Lung (tissue), 12 donors: Measurements from ENCODE around the gene PMEL. TPM values are rescaled to one million over a fixed set of nuclear protein-coding genes. Genes with fewer than 3 reads are reported as not detected.

ENCODE experiments used
- ATAC-seq: fragments of 200-7000 bp; cut with Tn5 transposase; one replicate; pipeline ENCODE4 v1.9.1; 2020; ENCODE audit warnings: moderate number of reproducible peaks; ENCODE audit not compliant: insufficient read depth, low FRiP score
- DNase-seq, 3 donors: peaks; one replicate each; pipeline ENCODE4 v3.0.0-alpha.2; 2013 to 2017
- H3K27ac ChIP-seq, 2 donors: one replicate each; pipeline ENCODE4 v1.5.1; 2013; ENCODE audit warnings: mild to moderate bottlenecking in 2 of 2, moderate library complexity in 2 of 2, control low read depth in 1 of 2, inconsistent platforms in 1 of 2, low read depth in 1 of 2, low read length in 1 of 2
- H3K27me3 ChIP-seq, 3 donors: one replicate each; pipeline ENCODE4 v1.5.1; 2013; ENCODE audit warnings: low read length in 2 of 3; ENCODE audit not compliant: control insufficient read depth in 3 of 3, insufficient read depth in 3 of 3
- H3K36me3 ChIP-seq, 4 donors: one replicate each; pipeline ENCODE4 v1.5.1; 2013; ENCODE audit warnings: low read length in 4 of 4, mild to moderate bottlenecking in 1 of 4, moderate library complexity in 1 of 4; ENCODE audit not compliant: control insufficient read depth in 4 of 4, insufficient read depth in 4 of 4
- H3K4me1 ChIP-seq, 5 donors: one replicate each; pipeline ENCODE4 v1.5.1; 2013; ENCODE audit warnings: low read length in 5 of 5, mild to moderate bottlenecking in 2 of 5, moderate library complexity in 1 of 5; ENCODE audit not compliant: control insufficient read depth in 5 of 5, insufficient read depth in 5 of 5
- H3K4me3 ChIP-seq: one replicate; pipeline ENCODE4 v1.5.1; 2013; ENCODE audit warnings: mild to moderate bottlenecking, control low read depth, moderate library complexity
- H3K9ac ChIP-seq, 2 donors: one replicate each; pipeline ENCODE4 v1.5.1; 2013; ENCODE audit warnings: low read length in 2 of 2, control low read depth in 1 of 2; ENCODE audit not compliant: insufficient read depth in 1 of 2
- H3K9me3 ChIP-seq, 4 donors: one replicate each; pipeline ENCODE4 v1.5.1; 2013; ENCODE audit warnings: low read length in 3 of 4, mild to moderate bottlenecking in 1 of 4, moderate library complexity in 1 of 4; ENCODE audit not compliant: control insufficient read depth in 4 of 4, insufficient read depth in 3 of 4
- WGBS, 2 donors: extraction: QIAGEN DNeasy Blood & Tissue Kit; methylation state at CpG; one replicate each; pipeline ENCODE4 v1.1.7; 2013; 5-methylcytosine and 5-hydroxymethylcytosine counted together
- polyA plus RNA-seq, 2 donors: library from polyadenylated mRNA; stranded (reverse); fragments of 200-250 nt; gene quantifications; one replicate each; pipeline ENCODE4 v1.2.1, GENCODE V29; 2013
- total RNA-seq, 2 donors: library from RNA; depleted of rRNA in 1 of 2; stranded (reverse); fragments of >200 nt in 1 of 2; gene quantifications; one replicate each; pipeline ENCODE4 v1.2.1, GENCODE V29; 2014 to 2021
- TF ChIP-seq, protein P1 (sequence below): IDR thresholded peaks from 2 replicates; pipeline ENCODE4 v1.5.1; 2012; ENCODE audit warnings: mild to moderate bottlenecking; ENCODE audit errors: control extremely low read depth, extremely low read depth
- donor health status: control.
- donor health status: control.
- donor health status: Bipolar disorder and iron deficiency.
- donor health status: healthy.
- donor health status: DM: yes; HTN: yes; CAD: no.

PMEL gene
- total and polyA plus RNA-seq, 4 donors, result 0.43 to 1.7 (median 1.1) TPM

- Histone ChIP-seq H3K9me3 (no peaks in the 10 kb centered on the region), H3K4me1 (peaks cover 0 to 24% (median 10%) of the 10 kb centered on the region in 5 donors), H3K27me3 (no peaks in the 10 kb centered on the region), H3K27ac (peak overlapping the region in 1 of 2 donors; percentile 17), H3K4me3 (no peak overlapping the region), H3K9ac (no peak overlapping the region), H3K36me3 (no peaks in the 10 kb centered on the region)
- peak; percentile 35 to 49 (median 36) for DNase-seq
- ATAC-seq, result no peak
- WGBS, 2 donors, result 60 to 78% methylated on average over 26 of the region's 26 CpGs
- TF ChIP-seq, protein P1, sequence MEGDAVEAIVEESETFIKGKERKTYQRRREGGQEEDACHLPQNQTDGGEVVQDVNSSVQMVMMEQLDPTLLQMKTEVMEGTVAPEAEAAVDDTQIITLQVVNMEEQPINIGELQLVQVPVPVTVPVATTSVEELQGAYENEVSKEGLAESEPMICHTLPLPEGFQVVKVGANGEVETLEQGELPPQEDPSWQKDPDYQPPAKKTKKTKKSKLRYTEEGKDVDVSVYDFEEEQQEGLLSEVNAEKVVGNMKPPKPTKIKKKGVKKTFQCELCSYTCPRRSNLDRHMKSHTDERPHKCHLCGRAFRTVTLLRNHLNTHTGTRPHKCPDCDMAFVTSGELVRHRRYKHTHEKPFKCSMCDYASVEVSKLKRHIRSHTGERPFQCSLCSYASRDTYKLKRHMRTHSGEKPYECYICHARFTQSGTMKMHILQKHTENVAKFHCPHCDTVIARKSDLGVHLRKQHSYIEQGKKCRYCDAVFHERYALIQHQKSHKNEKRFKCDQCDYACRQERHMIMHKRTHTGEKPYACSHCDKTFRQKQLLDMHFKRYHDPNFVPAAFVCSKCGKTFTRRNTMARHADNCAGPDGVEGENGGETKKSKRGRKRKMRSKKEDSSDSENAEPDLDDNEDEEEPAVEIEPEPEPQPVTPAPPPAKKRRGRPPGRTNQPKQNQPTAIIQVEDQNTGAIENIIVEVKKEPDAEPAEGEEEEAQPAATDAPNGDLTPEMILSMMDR, result no peak
Measured at GRCh38 chr12:55935738-55936151, 30.1 kb downstream of the PMEL start.

- Histone ChIP-seq H3K4me3 (no peak overlapping the region), H3K27me3 (no peaks in the 10 kb centered on the region), H3K36me3 (no peaks in the 10 kb centered on the region), H3K9ac (no peak overlapping the region), H3K27ac (no peak overlapping the region), H3K4me1 (peaks cover 0 to 21% (median 8%) of the 10 kb centered on the region in 5 donors), H3K9me3 (no peaks in the 10 kb centered on the region)
- DNase-seq (no peak), ATAC-seq (no peak)
- TF ChIP-seq, protein P1, result no peak
- WGBS, 2 donors, result 93 to 100% methylated on average over 1 of the region's 1 CpG
Measured at GRCh38 chr12:55934773-55935172, 31.1 kb downstream of the PMEL start.

- ATAC-seq (no peak), DNase-seq (no peak)
- Histone ChIP-seq H3K9ac (no peak overlapping the region), H3K4me1 (peaks cover 0 to 21% (median 8%) of the 10 kb centered on the region in 5 donors), H3K9me3 (no peaks in the 10 kb centered on the region), H3K27me3 (no peaks in the 10 kb centered on the region), H3K36me3 (no peaks in the 10 kb centered on the region), H3K4me3 (no peak overlapping the region), H3K27ac (no peak overlapping the region)
- TF ChIP-seq, protein P1, result no peak
- 98 to 100% methylated on average over 1 of the region's 1 CpG for WGBS, 2 donors
Measured at GRCh38 chr12:55933799-55934742, 31.8 kb downstream of the PMEL start.
